RCC 7860 (cell line): ENCODE results near the gene UBASH3B.

Experiments
- DNase-seq: peaks from one replicate; pipeline ENCODE4 v3.0.0-alpha.2; 2015; ENCODE audit warnings: low spot score
- FAIRE-seq: peaks from 2 replicates; lab custom pipeline; 2012; peaks lifted over from hg19 to GRCh38; lab: Jason Lieb, UNC

Gene UBASH3B

GRCh38 chr11:122705396-122705795, 49.9 kb downstream of the UBASH3B start:
- FAIRE-seq (no peak), DNase-seq (no peak)

GRCh38 chr11:122706291-122707088, 51.0 kb downstream of the UBASH3B start:
- peak; percentile 67 for FAIRE-seq

GRCh38 chr11:122707111-122707510, 51.6 kb downstream of the UBASH3B start:
- no peak for FAIRE-seq
- DNase-seq: no peak

More at GRCh38 chr11:122706291-122707088, 51.0 kb downstream of the UBASH3B start:
- peak; percentile 55 for DNase-seq

DNA sequence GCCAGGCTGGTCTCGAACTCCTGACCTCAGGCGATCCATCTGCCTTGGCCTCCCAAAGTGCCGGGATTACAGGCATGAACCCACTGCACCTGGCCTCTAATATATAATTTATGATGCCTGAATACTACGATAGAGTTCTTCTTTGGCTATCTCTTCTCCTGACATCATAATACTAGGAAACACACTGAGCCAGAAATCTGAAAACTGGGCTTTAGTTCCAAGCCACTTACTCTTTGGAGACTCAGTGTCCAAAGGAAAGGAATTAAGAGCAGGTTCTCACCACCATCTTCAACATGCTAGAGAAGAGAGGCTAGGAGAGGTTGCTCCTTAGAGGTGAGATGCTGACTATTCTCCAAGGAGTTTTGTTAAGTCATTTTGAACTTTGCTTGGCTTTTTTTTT, 52.4 kb downstream of the UBASH3B start:
- no peak for DNase-seq
- no peak for FAIRE-seq

GRCh38 chr11:122709039-122709760, 53.7 kb downstream of the UBASH3B start:
- peak; percentile 64 for DNase-seq
- FAIRE-seq: peak; percentile 40

DNA sequence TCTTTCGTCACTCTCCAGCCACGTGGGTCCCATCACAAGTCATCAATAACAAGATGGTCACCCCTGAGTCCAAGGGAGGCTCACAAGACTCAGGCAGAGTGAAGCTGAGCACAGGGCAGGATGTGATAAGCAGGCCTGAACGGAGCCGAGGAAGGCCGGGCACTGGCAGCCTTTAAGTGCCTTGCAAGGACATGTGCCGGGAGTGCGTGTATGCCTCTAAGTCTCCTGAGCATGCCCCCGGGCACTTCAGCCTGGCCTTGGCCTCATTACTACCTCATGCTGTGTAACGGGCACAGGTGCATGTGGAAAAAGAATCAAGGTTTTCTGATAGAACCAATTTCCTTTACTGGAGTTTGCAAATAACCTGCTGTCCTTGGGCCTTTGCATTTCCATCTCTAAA, 55.8 kb downstream of the UBASH3B start:
- no peak for DNase-seq
- FAIRE-seq: no peak

GRCh38 chr11:122711831-122712381, 56.4 kb downstream of the UBASH3B start:
- DNase-seq: no peak
- no peak for FAIRE-seq

DNA sequence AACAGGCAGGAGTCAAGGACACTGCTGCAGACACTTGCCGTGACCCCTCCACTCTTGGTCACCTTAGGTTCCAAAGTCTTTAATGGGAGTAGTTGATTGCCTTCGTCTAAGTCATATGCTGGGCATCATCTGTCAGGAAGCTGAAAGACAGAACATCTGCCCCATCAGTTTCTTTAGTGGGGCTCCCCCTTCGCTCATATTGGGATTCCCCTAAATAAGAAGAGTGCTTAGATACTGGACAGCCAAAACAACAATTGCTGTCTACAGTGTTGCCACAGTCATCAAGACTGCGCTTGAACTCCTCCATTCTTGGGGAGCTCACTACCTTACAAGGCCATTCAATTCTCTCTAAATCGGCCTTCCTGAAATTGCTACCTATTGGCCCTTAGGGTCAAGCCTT, 58.5 kb downstream of the UBASH3B start:
- DNase-seq (no peak), FAIRE-seq (no peak)

DNA sequence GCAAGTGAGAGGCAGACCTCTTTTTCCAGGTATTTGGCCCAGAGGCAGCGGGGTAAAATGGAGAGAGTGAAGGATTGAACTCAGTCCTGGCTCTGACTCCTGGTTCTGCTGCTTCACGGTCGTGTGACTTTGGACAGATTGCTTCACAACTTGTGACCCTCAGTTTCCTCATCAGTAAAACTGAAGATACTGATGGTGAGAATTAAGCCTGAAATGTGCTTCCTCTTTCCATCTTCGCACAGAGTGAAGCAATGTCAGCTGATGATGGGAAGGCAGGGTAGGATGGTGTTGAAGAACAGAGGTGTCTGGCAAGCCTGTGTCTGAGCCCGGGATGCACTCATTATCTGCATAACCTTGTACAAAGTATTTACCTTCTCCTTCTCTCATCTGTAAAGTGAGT, 59.0 kb downstream of the UBASH3B start:
- DNase-seq: no peak
- FAIRE-seq: no peak

GRCh38 chr11:122715548-122716440, 60.3 kb downstream of the UBASH3B start:
- FAIRE-seq: no peak

DNA sequence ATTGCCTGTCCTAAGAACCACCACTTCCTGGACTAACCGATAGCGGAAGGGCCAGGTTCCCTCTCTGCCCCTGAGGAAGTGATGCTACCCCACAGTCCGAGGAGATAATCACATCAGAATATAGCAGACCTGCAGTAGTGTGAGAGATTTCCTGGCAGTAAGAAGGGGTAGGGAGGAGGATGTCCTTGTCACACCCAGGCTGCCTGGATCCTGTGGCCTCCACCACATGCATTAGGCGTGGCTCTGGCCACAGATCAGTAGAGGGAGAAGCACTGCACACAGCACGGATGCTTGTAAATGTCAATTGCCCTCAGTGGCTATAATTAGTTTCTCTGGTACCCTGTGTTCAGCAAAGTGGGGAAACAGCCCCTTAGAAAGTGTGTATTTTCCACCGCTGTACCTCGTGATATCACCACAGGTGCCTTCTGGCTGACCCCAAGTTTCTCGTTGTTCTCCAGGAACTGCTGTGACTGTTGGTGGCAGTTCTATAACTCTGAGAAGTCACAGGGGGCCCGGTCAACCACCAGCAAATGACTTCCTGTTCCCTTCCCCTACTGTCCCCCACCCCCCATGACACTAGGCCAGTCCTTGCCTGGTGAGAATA, 61.8 kb downstream of the UBASH3B start:
- FAIRE-seq (no peak), DNase-seq (no peak)

More at GRCh38 chr11:122715548-122716440, 60.3 kb downstream of the UBASH3B start:
- DNase-seq: no peak

DNA sequence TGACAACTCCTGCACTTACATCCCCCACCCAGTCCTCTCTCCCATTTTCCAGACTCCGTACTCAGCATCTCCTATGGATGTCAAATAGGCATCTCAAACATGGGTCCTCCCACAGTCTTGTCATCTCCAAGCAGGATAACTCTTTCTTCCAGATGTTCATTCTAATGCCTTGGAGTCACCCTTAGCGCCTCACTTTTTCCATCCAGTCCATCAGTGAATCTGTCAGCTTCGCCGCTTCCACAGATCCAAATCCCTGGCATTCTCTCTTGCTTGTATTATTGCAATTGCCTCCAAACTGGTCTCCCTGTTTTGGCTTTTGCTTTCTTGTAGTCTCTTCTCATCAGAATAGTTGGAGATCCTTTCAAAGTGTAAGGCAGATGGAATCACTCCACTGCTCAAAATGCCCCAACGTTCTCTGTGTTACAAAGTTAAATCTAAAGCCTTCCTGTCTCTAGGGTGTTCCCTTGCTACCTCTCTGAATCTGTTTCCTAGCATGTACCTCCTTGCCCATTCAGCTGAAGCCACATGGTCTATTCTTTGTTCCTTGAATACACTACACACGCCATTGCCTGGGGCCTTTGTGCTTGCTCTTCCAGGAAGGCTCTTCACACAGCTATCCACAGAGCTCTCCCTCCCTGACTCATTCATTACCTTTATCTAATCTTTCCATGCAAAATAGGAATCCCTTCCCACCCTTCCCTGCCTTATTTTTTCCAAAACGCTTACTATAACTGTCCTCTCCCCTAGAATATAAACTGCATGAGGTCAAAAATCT, 64.8 kb downstream of the UBASH3B start:
- no peak for DNase-seq
- FAIRE-seq: no peak

GRCh38 chr11:122721201-122721963, 65.9 kb downstream of the UBASH3B start:
- DNase-seq: no peak
- FAIRE-seq: no peak

DNA sequence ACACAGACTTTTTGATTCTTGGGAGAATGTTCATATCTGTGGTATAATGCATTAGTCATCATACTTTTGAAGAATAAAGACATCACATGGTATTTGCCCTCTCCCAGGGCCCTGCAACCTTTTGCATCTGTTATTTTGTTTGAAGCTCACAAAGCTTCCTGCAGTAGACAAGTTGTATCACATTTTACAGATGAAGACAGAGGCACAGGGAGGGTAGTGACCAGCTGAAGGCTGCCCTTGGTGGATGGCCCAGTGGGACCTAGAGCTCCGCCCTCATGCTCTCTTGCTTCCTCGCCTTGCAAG, 66.4 kb downstream of the UBASH3B start:
- FAIRE-seq (no peak), DNase-seq (peak; percentile 34)

GRCh38 chr11:122723106-122723505, 67.6 kb downstream of the UBASH3B start:
- FAIRE-seq (no peak), DNase-seq (no peak)

DNA sequence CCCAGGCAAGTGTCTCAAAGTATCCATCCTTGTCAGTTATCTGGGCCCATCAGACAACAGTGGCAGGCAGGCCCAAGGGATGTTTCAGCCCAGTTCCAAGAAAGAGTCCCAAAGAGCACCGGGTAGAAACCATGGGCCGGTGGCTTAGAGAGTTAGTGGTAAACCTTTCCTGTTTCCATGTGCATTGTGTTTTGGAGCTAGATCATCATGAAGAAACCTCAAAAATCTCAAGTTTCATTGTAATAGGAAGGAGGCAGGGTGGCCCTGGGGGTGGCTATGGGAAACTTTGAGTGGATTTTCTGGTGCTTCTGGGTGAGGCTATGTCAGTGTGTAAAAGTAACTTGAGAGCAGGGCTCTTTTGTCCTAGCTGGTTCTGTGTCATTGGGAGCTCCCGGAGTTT, 68.1 kb downstream of the UBASH3B start:
- FAIRE-seq (no peak), DNase-seq (no peak)

- DNase-seq (peak; percentile 37), FAIRE-seq (no peak)
These were observed 69.0 kb downstream of the UBASH3B start for GRCh38 chr11:122724520-122724919.

DNA sequence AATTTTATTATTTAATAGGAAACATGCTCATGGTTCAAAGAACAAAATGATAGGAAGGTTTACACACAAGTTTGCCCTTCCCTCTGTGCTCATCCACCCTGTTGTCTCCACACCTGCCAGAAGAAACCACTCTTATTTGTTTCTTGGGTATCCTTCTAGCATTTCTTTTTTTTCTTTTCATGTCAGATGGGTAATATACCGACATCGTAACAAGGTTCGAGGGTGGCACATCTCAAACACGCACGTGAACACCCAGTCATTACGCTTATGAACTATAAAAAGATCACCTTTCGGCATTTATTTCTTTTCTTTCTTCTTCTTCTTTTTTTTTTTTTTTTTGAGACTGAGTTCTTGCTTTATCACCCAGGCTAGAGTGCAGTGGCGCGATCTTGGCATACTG, 70.5 kb downstream of the UBASH3B start:
- FAIRE-seq (no peak), DNase-seq (no peak)
